ENCODE data around the gene THAP4. TPM values are rescaled to one million over a fixed set of nuclear protein-coding genes. Genes with fewer than 3 reads are reported as not detected.

THAP4 gene
- total RNA-seq, 1 donor from 2014 or later: 42.5 TPM

GRCh38 chr2:241562269-241562891 is 74.6 kb downstream of the THAP4 start:
- Mint-ChIP-seq H3K9me3 (ENCODE audit: unreplicated experiment) (no peaks in the 10 kb centered on the region), H3K27ac (ENCODE audit: unreplicated experiment) (no peak overlapping the region), H3K4me3 (ENCODE audit: unreplicated experiment) (no peak overlapping the region), H3K36me3 (ENCODE audit: low read depth, unreplicated experiment) (peaks cover 5% of the 10 kb centered on the region), H3K4me1 (ENCODE audit: unreplicated experiment) (peaks cover 20% of the 10 kb centered on the region), H3K27me3 (ENCODE audit: unreplicated experiment) (peaks cover 12% of the 10 kb centered on the region)
- TF ChIP-seq, protein P1, sequence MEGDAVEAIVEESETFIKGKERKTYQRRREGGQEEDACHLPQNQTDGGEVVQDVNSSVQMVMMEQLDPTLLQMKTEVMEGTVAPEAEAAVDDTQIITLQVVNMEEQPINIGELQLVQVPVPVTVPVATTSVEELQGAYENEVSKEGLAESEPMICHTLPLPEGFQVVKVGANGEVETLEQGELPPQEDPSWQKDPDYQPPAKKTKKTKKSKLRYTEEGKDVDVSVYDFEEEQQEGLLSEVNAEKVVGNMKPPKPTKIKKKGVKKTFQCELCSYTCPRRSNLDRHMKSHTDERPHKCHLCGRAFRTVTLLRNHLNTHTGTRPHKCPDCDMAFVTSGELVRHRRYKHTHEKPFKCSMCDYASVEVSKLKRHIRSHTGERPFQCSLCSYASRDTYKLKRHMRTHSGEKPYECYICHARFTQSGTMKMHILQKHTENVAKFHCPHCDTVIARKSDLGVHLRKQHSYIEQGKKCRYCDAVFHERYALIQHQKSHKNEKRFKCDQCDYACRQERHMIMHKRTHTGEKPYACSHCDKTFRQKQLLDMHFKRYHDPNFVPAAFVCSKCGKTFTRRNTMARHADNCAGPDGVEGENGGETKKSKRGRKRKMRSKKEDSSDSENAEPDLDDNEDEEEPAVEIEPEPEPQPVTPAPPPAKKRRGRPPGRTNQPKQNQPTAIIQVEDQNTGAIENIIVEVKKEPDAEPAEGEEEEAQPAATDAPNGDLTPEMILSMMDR (IDR thresholded peaks at IDR 0.05; ENCODE audit: unreplicated experiment): no peak
- DNase-seq (ENCODE audit: low spot score): no peak

GRCh38 chr2:241561832-241562231 is 75.1 kb downstream of the THAP4 start:
- no peak overlapping the region for H3K27ac Mint-ChIP-seq (ENCODE audit: unreplicated experiment)
- TF ChIP-seq, protein P1 (IDR thresholded peaks at IDR 0.05; ENCODE audit: unreplicated experiment): no peak
- DNase-seq (ENCODE audit: low spot score): no peak
- H3K4me3 Mint-ChIP-seq (ENCODE audit: unreplicated experiment): no peak overlapping the region
- peaks cover 12% of the 10 kb centered on the region for H3K27me3 Mint-ChIP-seq (ENCODE audit: unreplicated experiment)
- H3K9me3 Mint-ChIP-seq (ENCODE audit: unreplicated experiment): no peaks in the 10 kb centered on the region
- peaks cover 20% of the 10 kb centered on the region for H3K4me1 Mint-ChIP-seq (ENCODE audit: unreplicated experiment)
- H3K36me3 Mint-ChIP-seq (ENCODE audit: low read depth, unreplicated experiment): peaks cover 5% of the 10 kb centered on the region

DNA sequence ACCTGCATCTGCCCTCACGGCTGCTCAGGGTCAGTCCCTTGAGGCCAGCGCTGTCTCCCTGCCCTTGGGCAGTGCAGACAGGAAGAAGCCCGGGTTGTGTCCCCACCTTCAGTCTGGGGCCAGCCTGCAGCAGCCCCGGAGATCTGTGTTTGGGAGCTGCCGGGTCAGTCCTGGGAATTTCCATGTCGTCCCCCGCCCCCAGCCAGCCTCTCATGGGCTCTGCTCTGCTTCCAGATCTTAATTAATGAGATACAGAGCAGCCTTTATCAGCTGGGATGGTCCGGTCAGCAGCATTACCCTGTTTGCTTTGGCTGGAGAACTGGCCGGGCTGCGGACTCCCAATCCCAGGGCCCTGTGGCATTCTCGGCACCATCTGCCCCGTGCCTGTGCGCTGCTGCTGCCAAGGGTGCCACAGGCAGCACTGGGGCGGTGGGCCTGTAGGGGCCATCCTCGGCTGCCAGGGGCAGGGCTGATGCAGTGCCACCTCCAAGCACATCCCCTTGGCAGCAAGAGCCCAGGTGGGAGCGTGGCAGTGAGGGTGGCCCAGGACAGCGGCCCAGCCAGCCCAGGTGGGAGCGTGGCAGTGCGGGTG is 76.0 kb downstream of the THAP4 start:
- TF ChIP-seq, protein P1 (IDR thresholded peaks at IDR 0.05; ENCODE audit: unreplicated experiment): no peak
- no peak for DNase-seq (ENCODE audit: low spot score)
- H3K4me3 Mint-ChIP-seq (ENCODE audit: unreplicated experiment): peak overlapping the region; percentile 93
- no peak overlapping the region for H3K27ac Mint-ChIP-seq (ENCODE audit: unreplicated experiment)
- peaks cover 21% of the 10 kb centered on the region for H3K4me1 Mint-ChIP-seq (ENCODE audit: unreplicated experiment)
- H3K9me3 Mint-ChIP-seq (ENCODE audit: unreplicated experiment): no peaks in the 10 kb centered on the region
- H3K27me3 Mint-ChIP-seq (ENCODE audit: unreplicated experiment): peaks cover 12% of the 10 kb centered on the region
- peaks cover 5% of the 10 kb centered on the region for H3K36me3 Mint-ChIP-seq (ENCODE audit: low read depth, unreplicated experiment)

- Mint-ChIP-seq H3K9me3 (ENCODE audit: unreplicated experiment) (no peaks in the 10 kb centered on the region), H3K36me3 (ENCODE audit: low read depth, unreplicated experiment) (peaks cover 5% of the 10 kb centered on the region), H3K4me3 (ENCODE audit: unreplicated experiment) (peak overlapping the region; percentile 93), H3K27ac (ENCODE audit: unreplicated experiment) (no peak overlapping the region), H3K27me3 (ENCODE audit: unreplicated experiment) (peaks cover 12% of the 10 kb centered on the region), H3K4me1 (ENCODE audit: unreplicated experiment) (peaks cover 28% of the 10 kb centered on the region)
- TF ChIP-seq, protein P1 (IDR thresholded peaks at IDR 0.05; ENCODE audit: unreplicated experiment): no peak
- DNase-seq (ENCODE audit: low spot score): no peak
Measured at GRCh38 chr2:241560162-241560882, 76.6 kb downstream of the THAP4 start.
